ENCODE results near the gene NEURL1.
"Not testable (repeated sequence)": the region's sequence is repeated elsewhere in the genome, so short reads cannot be mapped to it uniquely, and the experiment has no call there.

NEURL1 gene

DNA sequence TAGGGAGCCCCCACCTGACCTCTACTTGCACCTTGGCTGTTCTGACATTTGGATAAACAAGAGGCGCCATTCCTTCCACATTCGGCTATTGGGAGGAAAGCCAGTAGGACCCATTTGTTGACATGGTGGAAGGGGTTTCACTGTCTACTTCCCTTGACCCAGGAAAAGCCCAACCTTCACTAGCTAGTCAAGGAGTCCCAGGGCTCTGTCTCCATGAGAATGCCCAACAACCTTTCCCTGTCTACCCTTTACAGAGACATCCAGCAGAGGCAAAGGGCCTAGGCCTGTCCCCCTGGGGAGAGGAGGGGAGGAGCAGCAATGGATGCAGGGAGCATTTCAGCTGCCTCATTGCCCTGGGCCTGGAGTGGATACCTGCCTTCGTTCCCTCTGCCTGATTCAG, 136.1 kb downstream of the NEURL1 start:
- no peak for DNase-seq (ENCODE audit: low read depth)

GRCh38 chr10:103630156-103630555, 136.7 kb downstream of the NEURL1 start:
- no peak overlapping the region for H3K4me3 ChIP-seq (ENCODE audit: low read depth, low read length)
- DNase-seq (ENCODE audit: low read depth): no peak

More for the DNA sequence above, 136.1 kb downstream of the NEURL1 start:
- H3K4me3 ChIP-seq (ENCODE audit: low read depth, low read length): no peak overlapping the region

- DNase-seq (ENCODE audit: low read depth): no peak
Measured at GRCh38 chr10:103632247-103632642, 138.7 kb downstream of the NEURL1 start.

DNA sequence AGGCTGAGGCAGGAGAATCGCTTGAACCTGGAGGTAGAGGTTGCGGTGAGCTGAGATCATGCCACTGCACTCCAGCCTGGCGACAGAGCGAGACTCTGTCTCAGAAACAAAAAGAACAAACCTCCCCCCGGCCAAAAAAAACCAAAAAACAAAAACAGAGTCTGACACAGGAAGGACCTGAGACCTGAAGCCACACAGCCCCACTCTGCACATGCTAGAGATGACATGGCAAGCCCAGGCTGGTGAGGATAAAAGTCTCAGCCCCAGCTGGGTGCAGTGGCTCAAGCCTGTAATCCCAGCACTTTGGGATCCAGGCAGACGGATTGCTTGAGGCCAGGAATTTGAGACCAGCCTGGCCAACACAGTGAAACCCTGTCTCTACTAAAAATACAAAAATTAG, 139.4 kb downstream of the NEURL1 start:
- not testable (repeated sequence) for DNase-seq (ENCODE audit: low read depth); H3K4me3 ChIP-seq (ENCODE audit: low read depth, low read length)

More at GRCh38 chr10:103632247-103632642, 138.7 kb downstream of the NEURL1 start:
- H3K4me3 ChIP-seq (ENCODE audit: low read depth, low read length): no peak overlapping the region

- DNase-seq (ENCODE audit: low read depth): no peak
- no peak overlapping the region for H3K4me3 ChIP-seq (ENCODE audit: low read depth, low read length)
Measured at GRCh38 chr10:103633846-103634245, 140.3 kb downstream of the NEURL1 start.

GRCh38 chr10:103635580-103635979, 142.1 kb downstream of the NEURL1 start:
- no peak overlapping the region for H3K4me3 ChIP-seq (ENCODE audit: low read depth, low read length)
- DNase-seq (ENCODE audit: low read depth): no peak

DNA sequence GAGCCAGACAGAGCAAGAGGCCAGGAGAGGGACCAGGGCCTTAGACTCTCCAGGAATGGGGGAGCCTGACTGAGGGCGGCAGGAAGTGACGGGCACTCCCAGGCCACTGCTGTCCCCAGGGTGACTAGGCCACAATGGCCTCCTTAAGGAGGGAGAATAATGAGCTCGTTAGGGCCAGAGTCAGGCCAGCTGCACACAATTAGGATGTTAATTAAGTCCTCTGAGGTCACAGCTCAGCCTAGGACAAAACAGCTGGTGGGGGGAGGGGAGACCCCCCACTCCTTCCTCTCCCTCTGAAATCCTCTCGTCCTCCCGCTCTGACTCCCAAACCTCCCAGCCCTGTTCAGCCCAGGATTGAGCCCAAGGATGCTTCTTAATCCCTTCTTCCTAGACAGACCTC, 143.0 kb downstream of the NEURL1 start:
- no peak overlapping the region for H3K4me3 ChIP-seq (ENCODE audit: low read depth, low read length)
- DNase-seq (ENCODE audit: low read depth): no peak

DNA sequence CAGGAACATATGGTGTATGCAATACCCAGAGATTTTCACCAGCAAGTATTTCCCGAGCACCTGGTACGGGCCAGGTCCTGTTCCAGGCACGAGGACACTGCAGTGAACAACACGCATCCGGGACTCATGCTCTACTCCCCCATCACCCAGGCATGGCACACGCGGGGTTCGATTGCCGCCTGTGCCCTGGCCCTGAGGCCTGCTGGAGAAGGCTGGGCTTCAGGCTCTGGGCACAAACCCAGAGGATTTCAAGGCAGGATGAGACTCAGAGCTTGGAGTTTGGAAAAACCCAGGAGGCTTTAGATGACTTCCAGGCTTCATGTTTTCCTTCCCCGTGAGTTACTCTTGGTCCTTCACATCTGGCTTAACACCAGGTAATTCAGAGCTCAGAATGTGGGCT, 143.5 kb downstream of the NEURL1 start:
- no peak overlapping the region for H3K4me3 ChIP-seq (ENCODE audit: low read depth, low read length)
- DNase-seq (ENCODE audit: low read depth): no peak

DNA sequence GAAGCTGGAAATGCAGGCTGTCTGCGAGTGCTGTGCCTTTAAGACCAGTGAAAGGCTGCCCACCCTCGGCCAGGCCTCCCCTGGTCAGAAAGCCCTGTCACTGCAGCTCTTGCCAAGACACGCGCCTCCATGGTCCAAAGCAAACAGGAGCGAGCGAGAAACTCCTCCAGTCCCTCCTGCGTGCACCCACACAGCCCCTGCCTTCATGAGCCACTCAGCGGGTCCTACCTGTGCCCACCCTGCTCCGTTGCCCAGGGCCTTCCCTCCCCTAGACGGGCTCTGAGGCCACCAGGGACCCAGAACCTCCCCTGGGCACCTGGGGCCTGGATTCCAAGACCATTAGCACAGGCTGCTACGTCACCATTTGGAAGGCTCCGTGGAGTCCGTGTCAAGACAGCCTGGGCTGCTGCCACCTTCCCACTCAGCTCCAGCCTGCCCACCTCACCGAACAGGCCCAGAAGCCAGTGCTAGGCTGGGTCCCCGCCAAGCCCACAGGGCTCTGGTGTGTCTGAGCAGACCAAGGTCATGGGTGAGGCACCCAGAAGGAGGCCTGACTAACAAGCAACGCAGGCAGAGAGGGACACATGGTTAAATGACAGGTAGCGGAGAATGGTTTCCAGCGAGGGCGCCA, 144.5 kb downstream of the NEURL1 start:
- peak; percentile 72 for DNase-seq (ENCODE audit: low read depth)
- no peak overlapping the region for H3K4me3 ChIP-seq (ENCODE audit: low read depth, low read length)

DNA sequence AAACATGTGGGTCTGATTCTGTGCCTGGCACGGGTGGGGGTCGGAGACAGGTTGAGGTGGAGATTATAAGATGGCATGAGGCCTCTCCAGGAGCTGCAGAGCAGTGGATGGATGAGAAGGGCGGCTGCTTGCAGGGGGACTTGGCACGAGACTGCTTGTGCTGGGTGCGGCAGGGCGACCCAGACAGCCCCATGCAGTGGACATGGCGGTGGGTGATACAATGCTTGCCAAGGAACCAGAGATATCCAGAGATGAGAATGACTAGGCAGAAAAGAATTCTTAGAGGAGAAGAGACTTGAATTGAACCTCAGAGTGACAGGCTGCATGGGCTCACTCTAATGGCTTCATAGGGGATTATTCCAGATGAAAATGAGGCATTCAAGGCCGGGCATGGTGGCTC, 145.4 kb downstream of the NEURL1 start:
- no peak overlapping the region for H3K4me3 ChIP-seq (ENCODE audit: low read depth, low read length)
- no peak for DNase-seq (ENCODE audit: low read depth)

DNA sequence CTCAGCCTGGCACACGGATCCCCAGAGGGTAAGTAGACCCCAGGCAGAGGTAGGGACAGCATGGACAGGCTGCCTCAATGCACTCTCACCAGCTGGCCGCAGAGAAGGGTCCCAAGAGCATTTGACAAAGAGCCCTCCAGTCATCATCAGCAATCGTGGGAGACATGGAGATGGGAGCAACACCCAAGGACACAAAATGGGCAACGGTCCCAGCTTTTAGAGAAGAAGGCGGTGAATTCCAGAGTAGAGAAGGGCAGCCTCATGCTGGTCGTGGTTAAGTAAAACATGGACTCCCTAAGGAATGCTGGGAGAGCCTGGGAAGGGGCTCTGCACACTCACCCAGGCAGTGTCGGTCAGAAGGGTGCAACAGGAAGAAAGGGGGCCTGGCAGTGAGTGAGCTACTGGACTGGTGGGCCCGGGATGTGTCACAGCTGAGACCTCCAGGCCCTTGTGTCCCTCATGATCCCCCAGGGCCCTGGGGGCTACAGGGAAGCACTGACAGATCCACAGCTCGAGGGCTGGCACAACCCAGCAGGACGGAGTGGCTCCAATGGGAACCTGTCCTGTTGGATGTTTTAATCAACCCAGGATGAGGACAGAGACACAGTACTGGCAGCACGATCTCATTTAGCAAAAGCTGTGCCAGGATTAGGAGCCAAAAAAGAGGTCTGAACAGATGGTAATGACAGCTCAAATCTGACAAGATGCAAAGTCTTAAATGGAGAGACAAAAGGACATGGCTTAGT, 147.1 kb downstream of the NEURL1 start:
- no peak for DNase-seq (ENCODE audit: low read depth)
- H3K4me3 ChIP-seq (ENCODE audit: low read depth, low read length): no peak overlapping the region

GRCh38 chr10:103641326-103641725, 147.8 kb downstream of the NEURL1 start:
- DNase-seq (ENCODE audit: low read depth): no peak
- H3K4me3 ChIP-seq (ENCODE audit: low read depth, low read length): no peak overlapping the region
